ENCODE results near the gene SLC14A1.

The SLC14A1 gene

GRCh38 chr18:45723567-45724355, at the start of gene SLC14A1:
Gene SLC14A1 (plus strand): TSS chr18:45724181. CDS start chr18:45730321, 6,140 bp downstream.
- no peaks in the 10 kb centered on the region for H3K9me3 Mint-ChIP-seq
- H3K36me3 Mint-ChIP-seq (ENCODE audit: low read depth): no peaks in the 10 kb centered on the region
- H3K4me3 Mint-ChIP-seq: no peak within 1 kb of the TSS
- peaks cover 30% of the 10 kb centered on the region for H3K27me3 Mint-ChIP-seq (ENCODE audit: low read depth)
- no peak within 1 kb of the TSS for H3K27ac Mint-ChIP-seq
- no peak for TF ChIP-seq CTCF (IDR thresholded peaks at IDR 0.05; ENCODE audit: unreplicated experiment in 3 of 3)
- H3K4me1 Mint-ChIP-seq: peaks cover 9% of the 10 kb centered on the region

GRCh38 chr18:45677276-45677807, 46.6 kb upstream of the SLC14A1 start:
- Mint-ChIP-seq H3K4me1 (no peaks in the 10 kb centered on the region), H3K27me3 (ENCODE audit: low read depth) (no peaks in the 10 kb centered on the region), H3K4me3 (no peak overlapping the region), H3K36me3 (ENCODE audit: low read depth) (no peaks in the 10 kb centered on the region), H3K27ac (no peak overlapping the region), H3K9me3 (no peaks in the 10 kb centered on the region)
- TF ChIP-seq CTCF (IDR thresholded peaks at IDR 0.05; ENCODE audit: unreplicated experiment in 3 of 3): no peak

- H3K27ac Mint-ChIP-seq: no peak overlapping the region
- no peaks in the 10 kb centered on the region for H3K36me3 Mint-ChIP-seq (ENCODE audit: low read depth)
- H3K9me3 Mint-ChIP-seq: no peaks in the 10 kb centered on the region
- peaks cover 3% of the 10 kb centered on the region for H3K27me3 Mint-ChIP-seq (ENCODE audit: low read depth)
- no peaks in the 10 kb centered on the region for H3K4me1 Mint-ChIP-seq
- TF ChIP-seq CTCF (IDR thresholded peaks at IDR 0.05; ENCODE audit: unreplicated experiment in 3 of 3): no peak
- H3K4me3 Mint-ChIP-seq: no peak overlapping the region
Observed at GRCh38 chr18:45678441-45678840, 45.5 kb upstream of the SLC14A1 start.

GRCh38 chr18:45678850-45679249, 45.1 kb upstream of the SLC14A1 start:
- Mint-ChIP-seq H3K4me1 (no peaks in the 10 kb centered on the region), H3K27me3 (ENCODE audit: low read depth) (peaks cover 3% of the 10 kb centered on the region), H3K27ac (no peak overlapping the region), H3K9me3 (no peaks in the 10 kb centered on the region), H3K36me3 (ENCODE audit: low read depth) (no peaks in the 10 kb centered on the region), H3K4me3 (no peak overlapping the region)
- TF ChIP-seq CTCF (IDR thresholded peaks at IDR 0.05; ENCODE audit: unreplicated experiment in 3 of 3): no peak

- no peaks in the 10 kb centered on the region for H3K36me3 Mint-ChIP-seq (ENCODE audit: low read depth)
- H3K9me3 Mint-ChIP-seq: no peaks in the 10 kb centered on the region
- H3K4me1 Mint-ChIP-seq: peaks cover 4% of the 10 kb centered on the region
- no peak for TF ChIP-seq CTCF (IDR thresholded peaks at IDR 0.05; ENCODE audit: unreplicated experiment in 3 of 3)
- peaks cover 3% of the 10 kb centered on the region for H3K27me3 Mint-ChIP-seq (ENCODE audit: low read depth)
- no peak overlapping the region for H3K27ac Mint-ChIP-seq
- H3K4me3 Mint-ChIP-seq: no peak overlapping the region
Observed at GRCh38 chr18:45680066-45680690, 43.8 kb upstream of the SLC14A1 start.

Measured in nephron (organoid).